GM18907 (cell line): ENCODE measurements around the gene TDP2.
A peak's percentile ranks its signal among the peaks of the same experiment; 100 is the strongest.
"Not testable (repeated sequence)": the region's sequence is repeated elsewhere in the genome, so short reads cannot be mapped to it uniquely, and the experiment has no call there.

ENCODE experiments used
- ATAC-seq: cut with Tn5 transposase; IDR thresholded peaks from one replicate; pipeline ENCODE4 v1.9.1; 2021; ENCODE audit warnings: mild to moderate bottlenecking, moderate library complexity; ENCODE audit not compliant: unreplicated experiment

Gene TDP2, protein sequence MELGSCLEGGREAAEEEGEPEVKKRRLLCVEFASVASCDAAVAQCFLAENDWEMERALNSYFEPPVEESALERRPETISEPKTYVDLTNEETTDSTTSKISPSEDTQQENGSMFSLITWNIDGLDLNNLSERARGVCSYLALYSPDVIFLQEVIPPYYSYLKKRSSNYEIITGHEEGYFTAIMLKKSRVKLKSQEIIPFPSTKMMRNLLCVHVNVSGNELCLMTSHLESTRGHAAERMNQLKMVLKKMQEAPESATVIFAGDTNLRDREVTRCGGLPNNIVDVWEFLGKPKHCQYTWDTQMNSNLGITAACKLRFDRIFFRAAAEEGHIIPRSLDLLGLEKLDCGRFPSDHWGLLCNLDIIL

DNA sequence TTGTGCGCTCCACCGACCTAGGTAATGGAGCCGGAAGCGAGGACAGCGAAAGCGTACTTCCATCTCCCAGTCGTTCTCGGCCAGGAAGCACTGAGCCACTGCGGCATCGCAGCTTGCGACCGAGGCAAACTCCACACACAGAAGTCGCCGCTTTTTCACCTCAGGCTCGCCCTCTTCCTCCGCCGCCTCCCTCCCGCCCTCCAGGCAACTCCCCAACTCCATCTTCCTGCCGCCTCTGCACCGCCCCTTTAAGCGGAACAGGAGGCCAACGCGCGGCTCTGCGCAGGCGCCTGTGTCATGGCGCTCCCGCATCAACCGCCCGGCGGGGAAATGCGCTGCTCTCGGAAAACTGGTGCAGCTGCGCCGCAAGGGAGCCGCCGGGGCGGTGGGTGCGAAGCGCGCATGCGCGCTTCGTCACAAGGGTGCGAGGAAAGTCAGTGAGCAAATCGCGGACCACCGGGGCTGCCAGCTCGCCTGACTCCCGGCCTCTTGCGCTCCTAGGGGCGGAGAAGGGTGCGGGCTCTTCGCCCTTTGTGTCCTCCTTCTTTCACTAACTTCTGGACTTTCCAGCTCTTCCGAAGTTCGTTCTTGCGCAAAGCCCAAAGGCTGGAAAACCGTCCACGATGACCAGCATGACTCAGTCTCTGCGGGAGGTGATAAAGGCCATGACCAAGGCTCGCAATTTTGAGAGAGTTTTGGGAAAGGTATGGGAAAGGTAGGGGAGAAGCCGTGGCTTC, at the start of gene TDP2, which contains the start of gene ACOT13:
TSS of gene TDP2 (minus strand) at position 259 of the 737 bp plus-strand sequence. CDS start at position 222, 37 bp downstream.
TSS of gene ACOT13 (plus strand) at position 437 of the 737 bp plus-strand sequence. CDS start at position 624, 187 bp downstream.
- peak; percentile 96 for ATAC-seq

DNA sequence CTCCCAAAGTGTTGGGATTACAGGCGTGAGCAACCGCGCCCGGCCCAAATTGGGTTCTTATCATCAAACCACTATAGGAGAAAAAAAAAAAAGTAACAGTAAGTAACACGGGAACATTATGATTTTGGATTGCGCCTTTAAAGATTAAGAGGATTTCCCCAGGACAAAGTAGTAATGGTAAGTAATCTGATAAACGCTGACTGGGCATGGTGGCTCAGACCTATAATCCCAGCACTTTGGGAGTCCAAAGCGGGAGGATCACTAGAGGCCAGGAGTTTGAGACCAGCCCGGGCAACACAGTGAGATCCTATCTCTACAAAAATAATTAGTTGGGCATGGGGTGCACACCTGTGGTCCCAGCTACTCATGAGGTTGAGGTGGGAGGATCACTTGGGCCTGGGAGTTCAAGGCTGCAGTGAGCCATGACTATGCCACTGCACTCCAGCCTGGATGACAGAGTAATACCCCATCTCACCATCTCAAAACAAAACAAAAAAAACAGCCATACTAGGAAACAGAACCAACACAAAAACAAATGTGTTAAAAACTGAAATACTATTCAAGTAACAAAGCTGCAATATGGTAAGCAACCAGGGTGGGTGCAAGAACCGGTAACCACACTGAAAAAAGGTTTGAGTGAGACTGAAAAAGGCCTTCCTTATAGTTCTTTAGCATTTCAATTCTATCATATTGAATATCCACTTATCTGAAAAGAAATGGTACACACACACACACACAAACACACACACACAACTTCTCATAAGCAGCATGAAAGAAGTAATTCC, 44.0 kb upstream of the TDP2 start:
- ATAC-seq, result no peak

DNA sequence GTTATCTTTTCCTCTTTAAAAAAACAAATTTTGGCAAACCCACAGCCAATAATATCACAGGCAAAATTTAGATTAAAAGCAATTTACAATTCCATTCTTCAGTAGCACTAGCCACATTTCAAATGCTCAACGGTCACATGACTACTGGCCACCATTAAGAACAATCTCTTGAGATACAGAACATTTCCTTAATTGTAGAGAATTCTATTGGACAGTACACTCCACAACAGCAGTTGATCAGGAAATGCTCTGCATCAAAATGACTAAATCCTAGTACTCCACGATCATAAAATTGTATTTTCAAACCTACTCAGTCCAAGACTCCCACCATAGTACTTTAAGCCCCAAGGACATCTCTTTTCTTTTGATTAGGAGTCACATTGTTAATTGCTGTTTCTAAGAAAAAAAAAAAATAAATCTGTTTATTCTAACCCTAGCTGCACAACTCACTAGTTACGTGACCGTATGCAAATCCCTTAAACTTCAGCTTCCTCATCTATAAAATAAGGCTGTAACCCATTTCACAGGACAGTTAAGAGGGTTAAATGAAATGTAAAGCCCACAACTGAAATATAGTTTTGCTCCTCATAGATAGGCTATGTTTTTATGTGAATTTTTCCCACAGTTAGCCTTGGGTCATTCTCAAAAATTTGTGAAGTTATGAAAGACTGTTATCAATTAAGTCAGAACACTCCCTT, 42.5 kb upstream of the TDP2 start:
- no peak for ATAC-seq

DNA sequence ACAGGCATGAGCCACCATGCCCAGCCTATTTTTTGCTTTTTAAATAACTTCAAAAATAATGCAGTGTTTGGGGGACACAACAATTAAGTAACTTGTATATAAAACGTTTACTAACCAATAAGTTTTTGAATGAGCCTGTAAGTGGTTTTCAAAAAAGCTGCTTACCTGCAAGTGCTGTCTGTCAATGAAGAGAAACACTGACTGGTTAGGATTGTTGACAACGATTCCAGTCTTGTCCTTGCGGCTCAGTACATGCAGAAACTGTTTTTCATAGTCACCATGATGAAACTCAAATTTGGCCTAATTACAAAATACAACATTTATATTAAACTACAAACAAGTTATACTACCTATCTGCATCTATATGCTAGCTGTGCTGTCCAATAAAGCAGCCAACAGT, 41.9 kb upstream of the TDP2 start:
- no peak for ATAC-seq

DNA sequence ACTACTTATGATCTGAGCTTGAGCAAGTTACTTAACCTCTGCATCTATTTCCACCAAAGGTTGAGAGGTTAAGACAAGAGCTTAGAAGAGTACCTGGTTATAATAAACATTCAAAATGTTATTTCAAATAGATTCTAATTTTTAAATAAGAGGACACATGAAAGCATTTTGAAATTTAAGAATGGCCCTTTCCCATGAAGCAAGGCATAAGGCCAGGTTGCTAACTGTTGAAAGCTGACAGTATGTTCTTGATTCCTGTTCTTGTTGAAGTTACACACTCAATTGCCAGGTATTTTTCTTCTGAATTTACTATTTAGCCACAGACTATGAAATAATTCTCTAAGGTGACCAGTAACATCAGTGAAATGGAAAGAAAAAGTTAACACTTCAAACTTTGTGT, 37.8 kb upstream of the TDP2 start:
- ATAC-seq, result no peak

DNA sequence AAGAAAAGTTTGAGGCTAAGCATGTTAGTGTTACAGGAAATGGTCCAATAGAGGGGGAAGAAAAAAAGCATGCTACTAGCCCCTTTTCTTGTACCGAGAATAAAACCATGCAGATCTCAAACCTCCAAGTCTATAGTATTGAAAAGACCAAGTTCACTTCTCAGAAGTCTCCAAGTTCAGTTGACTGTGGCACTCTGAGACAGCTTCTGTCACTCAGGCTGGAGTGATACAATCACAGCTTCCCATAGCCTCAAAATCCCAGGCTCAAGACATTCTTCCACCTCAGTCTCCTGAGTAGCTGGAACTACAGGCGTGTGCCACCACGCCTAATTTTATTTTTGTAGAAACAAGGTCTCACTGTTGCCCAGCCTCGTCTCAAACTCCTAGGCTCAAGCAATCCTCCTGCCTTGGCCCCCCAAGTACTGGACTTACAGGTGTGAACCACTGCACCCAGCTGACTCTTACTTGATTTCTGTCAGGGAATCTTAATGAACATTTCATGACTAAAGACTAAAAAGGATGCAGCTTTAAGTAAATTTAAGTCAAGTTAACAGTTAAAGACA, 36.1 kb upstream of the TDP2 start:
- ATAC-seq, result no peak

DNA sequence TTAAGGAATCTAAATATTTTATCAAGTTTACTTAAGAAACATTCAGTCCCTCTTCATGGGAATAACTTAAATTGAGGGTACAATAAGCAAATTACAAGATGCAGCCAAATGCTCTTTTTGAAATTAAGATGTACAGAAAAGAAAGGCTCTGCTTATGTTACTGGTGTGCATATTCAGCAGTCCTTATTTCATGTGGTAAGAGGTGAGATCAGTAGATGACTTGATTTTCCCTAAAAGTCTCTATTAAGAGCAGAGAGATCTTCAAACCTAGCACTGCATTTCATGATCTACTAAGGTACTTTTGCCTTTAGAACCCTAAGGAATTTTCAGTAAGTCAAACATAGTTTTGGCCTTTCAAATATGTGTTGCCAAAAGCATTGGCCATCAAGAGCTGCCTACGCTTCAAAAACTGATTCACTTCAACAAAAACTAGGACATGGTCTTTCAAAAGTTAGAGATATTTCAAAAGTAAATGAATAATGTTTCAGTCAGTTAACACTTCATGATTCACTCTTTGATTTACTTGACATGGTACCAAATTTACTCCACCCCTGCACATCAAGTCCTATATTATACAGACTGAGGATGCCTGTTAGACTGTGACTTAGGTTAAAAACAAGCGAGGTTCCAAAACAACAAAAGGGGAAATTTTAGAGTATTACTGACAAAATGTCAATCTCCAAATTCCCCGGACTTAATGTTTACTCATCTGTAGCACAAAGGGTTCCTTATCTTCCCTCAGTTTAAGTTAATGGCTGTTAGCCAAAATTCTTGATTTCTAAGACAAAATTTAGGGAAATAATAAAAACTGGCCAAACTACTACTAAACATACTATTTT, 33.0 kb upstream of the TDP2 start:
- no peak for ATAC-seq

DNA sequence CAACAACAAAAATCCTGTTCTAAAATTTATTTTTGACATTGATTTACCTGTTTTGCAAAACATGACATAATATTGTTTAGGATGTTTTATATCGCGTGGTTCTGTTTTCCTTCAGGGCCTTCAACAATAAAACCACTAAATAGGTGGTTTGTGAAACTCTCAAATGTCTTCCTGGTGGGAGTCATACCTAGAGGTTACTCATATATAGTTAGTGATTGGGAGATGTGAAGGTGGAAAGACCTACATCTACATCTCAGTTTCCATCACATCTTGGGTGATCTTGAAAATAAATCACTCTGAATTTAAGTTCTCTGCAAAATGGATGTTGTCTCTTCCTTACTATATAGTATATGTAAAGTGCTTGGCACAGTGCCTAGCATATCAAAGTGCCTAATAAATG, 29.4 kb upstream of the TDP2 start:
- ATAC-seq, result no peak

DNA sequence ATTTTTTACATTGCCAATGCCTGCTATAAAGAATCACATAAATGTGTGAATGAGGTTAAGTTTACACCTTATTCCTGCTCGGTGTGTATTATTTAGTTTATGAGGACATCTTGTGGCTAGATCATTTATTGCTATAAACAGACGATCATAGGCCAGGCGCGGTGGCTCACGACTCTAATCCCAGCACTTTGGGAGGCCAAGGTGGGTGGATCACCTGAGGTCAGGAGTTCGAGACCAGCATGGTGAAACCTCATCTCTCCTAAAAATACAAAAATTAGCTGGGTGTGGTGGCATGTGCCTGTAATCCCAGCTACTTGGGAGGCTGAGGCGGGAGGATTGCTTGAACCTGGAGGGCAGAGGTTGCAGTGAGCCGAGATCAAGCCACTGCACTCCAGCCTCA, 28.9 kb upstream of the TDP2 start:
- ATAC-seq, result not testable (repeated sequence)

DNA sequence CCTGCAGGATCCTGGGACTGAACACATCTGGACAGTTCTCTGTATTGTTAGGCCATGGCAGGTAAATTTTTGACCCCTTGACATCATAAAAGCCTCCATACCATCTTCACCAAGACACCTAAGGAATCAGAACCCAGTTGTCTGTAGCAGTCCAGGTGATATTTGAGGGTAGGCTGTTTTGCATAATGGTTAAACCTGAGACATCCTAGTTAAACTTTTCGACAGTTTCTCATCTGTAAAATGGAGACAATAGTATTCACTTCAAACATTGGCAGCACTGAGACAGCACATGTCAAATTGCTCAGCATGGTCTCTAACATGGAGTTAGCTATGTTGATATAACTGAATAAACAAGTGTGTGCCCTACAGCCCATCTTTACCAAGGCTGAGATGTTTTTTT, 27.5 kb upstream of the TDP2 start:
- ATAC-seq, result peak; percentile 53

DNA sequence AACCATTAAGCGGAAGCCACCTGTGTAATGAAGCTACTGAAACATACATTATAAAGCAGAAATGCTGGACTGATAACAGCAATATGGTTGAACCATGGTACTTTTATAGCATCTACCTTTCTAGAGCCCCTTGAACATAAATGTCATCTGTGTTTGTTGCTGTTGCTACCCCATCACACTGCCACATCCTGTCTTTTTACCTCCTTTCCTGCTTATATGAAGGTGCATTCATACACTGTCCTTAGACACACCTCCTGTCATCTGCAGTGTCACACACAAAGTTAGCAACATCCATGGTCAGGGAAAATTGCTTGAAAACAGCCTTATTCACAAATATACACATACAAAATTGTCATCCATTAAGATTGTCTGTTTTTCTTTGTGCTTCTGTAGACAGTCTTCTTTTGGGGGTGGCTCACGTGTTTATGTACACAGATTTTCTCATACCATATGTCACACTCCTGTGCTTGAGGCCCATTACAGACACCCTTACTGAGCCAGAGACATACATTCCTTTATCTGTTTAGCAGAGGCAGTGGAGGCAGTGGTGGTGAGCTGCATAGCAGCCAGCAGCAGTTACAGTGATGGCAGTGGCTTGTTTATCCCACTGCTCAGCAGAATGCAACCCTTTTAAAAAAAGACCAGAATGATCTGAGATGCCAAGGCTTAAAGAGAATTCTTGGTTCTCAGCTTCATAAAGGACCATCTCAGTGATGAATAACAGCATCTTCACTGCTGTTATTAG, 26.3 kb upstream of the TDP2 start:
- ATAC-seq, result no peak

DNA sequence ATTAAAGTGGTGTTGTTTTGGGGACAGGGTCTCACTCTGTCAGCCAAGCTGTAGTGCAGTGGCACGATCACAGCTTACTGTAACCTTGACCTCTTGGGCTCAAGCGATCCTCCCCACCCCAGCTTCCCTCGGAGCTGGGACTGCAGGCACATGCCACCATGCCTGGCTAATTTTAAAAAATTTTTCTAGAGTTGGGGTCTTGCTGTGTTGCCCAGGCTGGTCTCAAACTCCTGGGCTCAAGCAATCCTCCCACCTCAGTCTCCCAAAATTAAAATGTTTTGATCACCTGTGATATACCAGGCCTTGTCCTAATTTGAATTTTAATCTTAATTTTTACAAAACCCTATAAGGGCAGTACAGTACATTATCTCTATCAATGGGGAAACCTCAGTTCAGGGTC, 25.7 kb upstream of the TDP2 start:
- no peak for ATAC-seq

DNA sequence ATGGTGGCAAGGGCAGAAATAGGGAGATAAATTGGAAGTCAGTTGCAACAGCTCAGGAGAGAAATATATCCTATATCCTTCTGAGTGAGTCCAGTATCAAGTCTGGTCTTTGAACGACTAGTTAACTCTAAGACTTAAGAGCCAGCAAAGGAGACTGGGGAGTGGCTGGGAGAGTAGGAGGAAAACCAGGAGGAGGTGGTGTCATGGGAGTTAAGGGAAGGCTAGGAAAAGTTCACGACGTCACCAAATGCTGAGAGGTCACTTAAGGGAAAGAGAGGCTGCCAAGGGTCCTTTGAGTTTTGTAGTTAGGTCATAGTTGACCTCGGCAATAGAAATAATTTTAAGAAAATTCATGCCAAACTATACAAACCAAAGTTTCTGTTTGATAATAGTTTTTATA, 25.3 kb upstream of the TDP2 start:
- ATAC-seq, result no peak

DNA sequence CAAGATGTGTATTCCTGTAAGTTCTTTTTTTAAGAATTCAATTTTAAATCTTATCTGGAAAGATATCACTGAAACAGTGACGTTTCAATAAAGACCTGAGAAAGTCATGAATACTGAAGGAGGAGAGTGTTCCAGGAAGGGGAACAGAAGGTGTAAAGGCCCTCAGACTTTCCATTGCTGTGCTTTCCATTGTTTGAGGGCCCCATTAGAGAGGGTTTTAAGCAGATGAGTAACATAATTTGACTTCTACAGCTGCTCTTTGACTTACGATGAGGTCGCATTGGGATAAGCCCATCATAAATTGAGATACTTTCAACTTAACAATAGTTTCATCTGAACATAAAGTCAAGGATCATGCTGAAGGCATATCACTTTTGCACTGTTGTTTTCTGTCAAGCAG, 24.9 kb upstream of the TDP2 start:
- no peak for ATAC-seq

DNA sequence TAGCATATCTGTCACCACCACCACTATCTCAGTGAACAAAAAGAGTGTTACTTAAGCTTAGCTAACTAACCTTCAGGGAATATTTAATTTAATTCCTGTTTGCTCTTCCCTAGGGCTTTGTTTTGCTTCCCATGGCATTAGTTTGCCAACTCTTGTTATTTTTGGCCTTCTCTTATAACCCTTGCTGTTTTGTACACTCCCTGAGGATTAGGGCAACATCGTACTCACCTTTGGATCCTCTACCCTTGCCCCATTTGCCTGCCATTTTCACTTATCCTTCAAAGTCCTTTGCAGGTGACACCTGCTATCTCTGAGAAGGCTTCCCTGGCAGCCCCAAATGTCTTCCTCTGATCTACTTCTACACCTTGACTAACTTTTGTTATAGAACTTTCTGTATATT, 23.9 kb upstream of the TDP2 start:
- ATAC-seq, result no peak

DNA sequence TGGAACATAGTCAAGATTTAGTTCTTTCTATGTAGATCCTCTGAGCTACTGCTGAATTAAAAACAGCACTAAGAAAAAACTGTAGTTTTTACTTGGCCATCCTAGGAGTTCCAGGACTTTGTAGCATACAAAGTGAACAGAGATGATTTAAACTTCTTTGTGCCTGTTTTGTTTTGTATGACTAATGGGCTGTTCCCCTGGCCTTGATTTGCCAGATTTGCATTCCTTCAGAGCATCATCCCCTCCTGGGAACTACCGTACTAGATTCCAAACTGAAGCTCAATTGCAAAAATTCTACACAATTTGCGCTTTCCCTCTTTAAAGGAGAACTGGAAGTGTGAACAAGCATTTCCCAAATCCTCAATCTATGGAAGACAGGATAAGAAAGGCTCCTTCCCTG, 23.3 kb upstream of the TDP2 start:
- no peak for ATAC-seq

DNA sequence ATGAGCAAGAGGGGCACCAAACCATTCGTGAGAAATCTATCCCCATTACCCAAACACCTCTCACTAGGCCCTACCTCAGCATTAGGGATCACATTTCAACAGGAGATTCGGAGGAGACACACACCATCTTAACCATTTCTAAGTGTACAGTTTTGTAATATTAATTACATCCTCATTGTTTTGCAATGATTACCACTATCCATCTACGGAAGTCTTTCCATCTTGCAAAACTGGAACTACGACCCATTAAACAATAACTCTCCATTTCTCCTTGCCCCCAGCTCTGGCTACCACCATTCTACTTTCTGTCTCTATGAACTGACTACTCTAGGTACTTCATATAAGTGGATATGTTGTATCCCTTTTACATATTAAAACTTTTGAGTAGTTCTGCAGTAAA, 20.2 kb upstream of the TDP2 start:
- no peak for ATAC-seq

DNA sequence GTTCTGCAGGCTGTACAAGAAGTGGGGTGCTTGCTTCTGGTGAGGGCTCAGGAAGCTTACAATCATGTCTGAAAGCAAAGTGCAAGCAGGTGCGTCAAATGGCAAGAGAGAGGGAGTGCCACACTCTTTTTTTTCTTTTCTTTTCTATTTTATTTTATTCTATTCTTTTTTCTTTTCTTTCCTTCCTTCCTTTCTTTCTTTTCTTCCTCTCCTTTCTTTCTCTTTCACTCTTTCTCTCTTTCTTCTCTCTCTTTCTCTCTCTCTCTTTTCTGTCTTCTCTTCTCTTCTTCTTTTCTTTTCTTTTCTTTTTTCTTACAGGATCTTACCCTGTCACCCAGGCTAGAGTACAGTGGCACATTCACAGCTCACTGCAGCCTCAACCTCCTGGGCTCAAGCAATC, 19.7 kb upstream of the TDP2 start:
- no peak for ATAC-seq
